H1 (cell line): ENCODE measurements around the gene CACNA1C. TPM values are rescaled to one million over a fixed set of nuclear protein-coding genes. Genes with fewer than 3 reads are reported as not detected.

Experiments used
- CTCF ChIA-PET: fragments of 300-600 bp; sonication (Branson Sonifier 250); formaldehyde crosslinking; loops from one replicate; lab custom pipeline; 2021; ENCODE audit not compliant: partially characterized antibody; lab: Charles Lee
- POLR2A ChIA-PET: fragments of 300-600 bp; sonication (Branson Sonifier 250); formaldehyde crosslinking; loops from one replicate; lab custom pipeline; 2021; ENCODE audit warnings: inconsistent platforms; ENCODE audit not compliant: partially characterized antibody; lab: Charles Lee
- DNase-seq, 2 experiments: peaks; one replicate each; pipeline versions ENCODE4 v3.0.0 to v3.0.0-alpha.2; 2010 to 2022; ENCODE audit warnings: low spot score in 2 of 2, low read depth in 1 of 2, mixed read lengths in 1 of 2
- FAIRE-seq: peaks from 2 replicates; lab custom pipeline; 2011; peaks lifted over from hg19 to GRCh38; lab: Jason Lieb, UNC
- H2AFZ ChIP-seq: 2 replicates; pipeline ENCODE4 v1.8.1; 2012; ENCODE audit warnings: low read length, inconsistent platforms
- H2AK5ac ChIP-seq: 2 replicates; pipeline ENCODE4 v1.6.1; 2013; ENCODE audit warnings: low read depth, low read length
- H2BK120ac ChIP-seq: replicated peaks from 2 replicates; pipeline ENCODE3; 2013; ENCODE audit warnings: low read depth, low read length, inconsistent platforms
- H2BK12ac ChIP-seq: 2 replicates; pipeline ENCODE4 v1.6.1; 2013; ENCODE audit warnings: low read depth, low read length
- H2BK15ac ChIP-seq: 2 replicates; pipeline ENCODE4 v1.6.1; 2013; ENCODE audit warnings: low read length
- H2BK20ac ChIP-seq: 2 replicates; pipeline ENCODE4 v1.6.1; 2013; ENCODE audit warnings: low read length
- H2BK5ac ChIP-seq: 2 replicates; pipeline ENCODE4 v1.6.1; 2013; ENCODE audit warnings: low read depth, low read length
- H3K14ac ChIP-seq: 2 replicates; pipeline ENCODE4 v1.6.1; 2013; ENCODE audit warnings: inconsistent platforms; ENCODE audit not compliant: insufficient read length
- H3K18ac ChIP-seq: 2 replicates; pipeline ENCODE4 v1.6.1; 2013; ENCODE audit warnings: low read length; ENCODE audit errors: extremely low read depth
- H3K23ac ChIP-seq: 2 replicates; pipeline ENCODE4 v1.6.1; 2013; ENCODE audit warnings: inconsistent platforms; ENCODE audit not compliant: insufficient read length
- H3K23me2 ChIP-seq: 2 replicates; pipeline ENCODE4 v1.6.1; 2013; ENCODE audit warnings: low read depth, low read length
- H3K27ac ChIP-seq: 2 replicates; pipeline ENCODE4 v1.6.1; 2011; ENCODE audit warnings: low read depth, low read length, inconsistent platforms
- H3K27me3 ChIP-seq, 4 experiments: replicated peaks in 1 of 4; 1 replicate in 1 of 4; 2 replicates in 3 of 4; pipeline versions ENCODE4 v1.6.1 to v1.8.1; 2011 to 2013; ENCODE audit warnings: low read length in 3 of 4, mild to moderate bottlenecking in 3 of 4, inconsistent platforms in 2 of 4, mixed read lengths in 2 of 4, moderate library complexity in 1 of 4; ENCODE audit not compliant: control insufficient read depth in 3 of 4, insufficient read depth in 3 of 4; ENCODE audit errors: extremely low read depth in 1 of 4
- H3K36me3 ChIP-seq, 4 experiments: 2 replicates each; pipeline versions ENCODE4 v1.6.1 to v1.8.1; 2011 to 2013; ENCODE audit warnings: mild to moderate bottlenecking in 4 of 4, low read length in 3 of 4, moderate library complexity in 2 of 4, control low read depth in 1 of 4, inconsistent platforms in 1 of 4; ENCODE audit not compliant: insufficient read depth in 4 of 4, control insufficient read depth in 2 of 4
- H3K4ac ChIP-seq: replicated peaks from 2 replicates; pipeline ENCODE3; 2013; ENCODE audit warnings: low read length, low read depth, mixed read lengths, inconsistent platforms; ENCODE audit not compliant: insufficient read length
- H3K4me1 ChIP-seq, 4 experiments: replicated peaks in 1 of 4; 1 replicate in 1 of 4; 2 replicates in 3 of 4; pipeline versions ENCODE4 v1.6.1 to v1.8.1; 2011 to 2013; ENCODE audit warnings: low read length in 3 of 4, inconsistent platforms in 2 of 4, mixed read lengths in 1 of 4; ENCODE audit not compliant: insufficient read depth in 4 of 4, control insufficient read depth in 3 of 4
- H3K4me2 ChIP-seq, 2 experiments: 2 replicates each; pipeline versions ENCODE4 v1.6.1 to v1.8.1; 2011 to 2013; ENCODE audit warnings: low read depth in 2 of 2, low read length in 2 of 2, control low read depth in 1 of 2, inconsistent platforms in 1 of 2, mild to moderate bottlenecking in 1 of 2; ENCODE audit not compliant: insufficient read depth in 1 of 2
- H3K4me3 ChIP-seq, 4 experiments: fragments of 200-600, 300-600 bp in 1 of 4; sonication (generic), shearing (Covaris generic), sonication (Bioruptor Twin) in 1 of 4; 2 replicates each; pipeline versions ENCODE4 v1.5.1 to v1.8.1; 2011 to 2016; ENCODE audit warnings: low read length in 4 of 4, low read depth in 3 of 4, control low read depth in 2 of 4, inconsistent platforms in 2 of 4, mild to moderate bottlenecking in 2 of 4, mixed read lengths in 1 of 4, moderate library complexity in 1 of 4; ENCODE audit not compliant: insufficient read depth in 2 of 4; ENCODE audit errors: extremely low read depth in 1 of 4
- H3K56ac ChIP-seq: replicated peaks from 2 replicates; pipeline ENCODE3; 2013; ENCODE audit warnings: low read depth, mild to moderate bottlenecking, mixed read lengths, low read length, inconsistent platforms; ENCODE audit not compliant: insufficient read length
- H3K79me1 ChIP-seq: 2 replicates; pipeline ENCODE4 v1.6.1; 2013; ENCODE audit warnings: low read depth, low read length, control low read depth
- H3K79me2 ChIP-seq, 2 experiments: 2 replicates each; pipeline versions ENCODE4 v1.6.1 to v1.8.1; 2012 to 2013; ENCODE audit warnings: low read length in 2 of 2, mild to moderate bottlenecking in 2 of 2, inconsistent platforms in 1 of 2; ENCODE audit not compliant: insufficient read depth in 2 of 2, control insufficient read depth in 1 of 2
- H3K9ac ChIP-seq, 4 experiments: replicated peaks in 1 of 4; 1 replicate in 1 of 4; 2 replicates in 3 of 4; pipeline versions ENCODE4 v1.6.1 to v1.8.1; 2011 to 2013; ENCODE audit warnings: low read depth in 3 of 4, low read length in 3 of 4, control low read depth in 2 of 4, mild to moderate bottlenecking in 2 of 4, moderate library complexity in 2 of 4, inconsistent platforms in 1 of 4; ENCODE audit errors: extremely low read depth in 1 of 4
- H3K9me3 ChIP-seq, 2 experiments: 2 replicates each; pipeline versions ENCODE4 v1.6.1 to v1.8.1; 2012 to 2013; ENCODE audit warnings: mild to moderate bottlenecking in 2 of 2, moderate library complexity in 2 of 2, control low read depth in 1 of 2, inconsistent platforms in 1 of 2, low read depth in 1 of 2, low read length in 1 of 2, mixed read lengths in 1 of 2; ENCODE audit not compliant: insufficient read depth in 2 of 2
- H4K20me1 ChIP-seq, 2 experiments: replicated peaks in 1 of 2; 2 replicates each; pipeline versions ENCODE3 to v1.8.1; 2011 to 2013; ENCODE audit warnings: inconsistent platforms in 2 of 2, low read length in 2 of 2, mild to moderate bottlenecking in 1 of 2; ENCODE audit not compliant: insufficient read depth in 2 of 2, control insufficient read depth in 1 of 2
- H4K5ac ChIP-seq: 2 replicates; pipeline ENCODE4 v1.6.1; 2013; ENCODE audit warnings: low read length, low read depth, mixed read lengths, inconsistent platforms; ENCODE audit not compliant: insufficient read length
- H4K8ac ChIP-seq: 2 replicates; pipeline ENCODE4 v1.8.0; 2013; ENCODE audit warnings: mild to moderate bottlenecking, moderate library complexity, low read length, inconsistent platforms; ENCODE audit not compliant: insufficient read depth; ENCODE audit errors: extremely low read depth
- H4K91ac ChIP-seq: replicated peaks from 2 replicates; pipeline ENCODE3; 2013; ENCODE audit warnings: low read length, mixed read lengths, inconsistent platforms; ENCODE audit not compliant: insufficient read length
- CBX5 ChIP-seq: fragments of 300-800, 300-1000 bp; sonication (generic); IDR thresholded peaks from 2 replicates; pipeline ENCODE4 v1.7.1; 2016; ENCODE audit warnings: antibody characterized with exemption, low read length, low read depth
- CHD1 ChIP-seq: IDR thresholded peaks from 2 replicates; pipeline ENCODE4 v1.6.1; 2012; ENCODE audit warnings: low read depth, low read length, improper control_type of control experiment
- GABPA ChIP-seq: IDR thresholded peaks from 2 replicates; pipeline ENCODE4 v1.6.1; 2011; ENCODE audit warnings: mild to moderate bottlenecking, low read length, moderate library complexity, borderline replicate concordance; ENCODE audit not compliant: insufficient read depth
- GTF2F1 ChIP-seq: IDR thresholded peaks from 2 replicates; pipeline ENCODE4 v1.6.1; 2012; ENCODE audit warnings: low read depth, low read length, improper control_type of control experiment, borderline replicate concordance
- KDM4A ChIP-seq: IDR thresholded peaks from one replicate; pipeline ENCODE4 v1.7.1; 2012; ENCODE audit warnings: low read depth, mild to moderate bottlenecking, moderate library complexity, low read length, inconsistent platforms; ENCODE audit not compliant: severe bottlenecking
- MAFK ChIP-seq: IDR thresholded peaks from 2 replicates; pipeline ENCODE4 v1.6.1; 2012; ENCODE audit warnings: low read depth, mild to moderate bottlenecking, improper control_type of control experiment, low read length
- POU5F1 ChIP-seq: IDR thresholded peaks from 2 replicates; pipeline ENCODE4 v1.6.1; 2011; ENCODE audit warnings: low read depth, mild to moderate bottlenecking, low read length, moderate library complexity
- RAD21 ChIP-seq, 2 experiments: IDR thresholded peaks in 1 of 2; conservative IDR thresholded peaks in 1 of 2; 2 replicates each; pipeline ENCODE4 v1.6.1; 2011; ENCODE audit warnings: low read depth in 2 of 2, low read length in 2 of 2, improper control_type of control experiment in 1 of 2, inconsistent platforms in 1 of 2, mild to moderate bottlenecking in 1 of 2, moderate library complexity in 1 of 2
- SP2 ChIP-seq: IDR thresholded peaks from 2 replicates; pipeline ENCODE4 v1.6.1; 2012; ENCODE audit warnings: mild to moderate bottlenecking, low read length, inconsistent platforms
- SP4 ChIP-seq: IDR thresholded peaks from 2 replicates; pipeline ENCODE4 v1.6.1; 2012; ENCODE audit warnings: low read length, inconsistent platforms
- SRF ChIP-seq: IDR thresholded peaks from 2 replicates; pipeline ENCODE4 v1.6.1; 2011; ENCODE audit warnings: mild to moderate bottlenecking, low read depth, low read length, moderate library complexity
- TAF1 ChIP-seq: IDR thresholded peaks from 2 replicates; pipeline ENCODE4 v1.6.1; 2011; ENCODE audit warnings: mild to moderate bottlenecking, low read depth, low read length
- TAF7 ChIP-seq: optimal IDR thresholded peaks from 2 replicates; pipeline ENCODE3; 2011; ENCODE audit warnings: low read depth, mild to moderate bottlenecking, inconsistent platforms, low read length, moderate library complexity, borderline replicate concordance
- TBP ChIP-seq: IDR thresholded peaks from 2 replicates; pipeline ENCODE4 v1.6.1; 2011; ENCODE audit warnings: low read depth, low read length, improper control_type of control experiment
- WGBS, 2 experiments: shearing (Covaris generic) in 1 of 2; methylation state at CpG; one replicate each; pipeline versions ENCODE4 v1.1.6 to v1.1.7; 2013 to 2015; ENCODE audit warnings: low lambda C conversion rate in 2 of 2, mixed read lengths in 2 of 2, inconsistent platforms in 1 of 2, low coverage in 1 of 2, missing lambda C conversion rate in 1 of 2; ENCODE audit not compliant: insufficient replicate concordance in 2 of 2, insufficient coverage in 1 of 2, insufficient read length in 1 of 2; ENCODE audit errors: extremely low coverage in 1 of 2, missing lambda C conversion rate in 1 of 2; 5-methylcytosine and 5-hydroxymethylcytosine counted together
- polyA plus RNA-seq, 7 experiments: library from polyadenylated mRNA; depleted of rRNA in 3 of 7; stranded (reverse) in 5 of 7; unstranded in 2 of 7; fragments of >200 nt in 5 of 7; fragments of 200-250 nt in 2 of 7; gene quantifications; 1 replicate in 5 of 7; 2 replicates in 1 of 7; 4 replicates in 1 of 7; pipeline versions ENCODE4 v1.2.1 to v1.2.3, GENCODE V29; 2011 to 2013; ENCODE audit warnings: missing spikeins in 2 of 7, mixed read lengths in 2 of 7
- total RNA-seq: library from RNA; stranded (reverse); fragmentation: NEBNext Ultra II Directional; extraction: Animal tissue kit (Norgen Biotek cat#: 25700); gene quantifications from 2 replicates; pipeline ENCODE4 v1.2.1, GENCODE V29; 2021

Gene CACNA1C
- total and polyA plus RNA-seq, 2 of the 8 experiments (the other 6 are each of a cell fraction or from before 2014, with no cell fraction given) = 1.3 TPM

DNA sequence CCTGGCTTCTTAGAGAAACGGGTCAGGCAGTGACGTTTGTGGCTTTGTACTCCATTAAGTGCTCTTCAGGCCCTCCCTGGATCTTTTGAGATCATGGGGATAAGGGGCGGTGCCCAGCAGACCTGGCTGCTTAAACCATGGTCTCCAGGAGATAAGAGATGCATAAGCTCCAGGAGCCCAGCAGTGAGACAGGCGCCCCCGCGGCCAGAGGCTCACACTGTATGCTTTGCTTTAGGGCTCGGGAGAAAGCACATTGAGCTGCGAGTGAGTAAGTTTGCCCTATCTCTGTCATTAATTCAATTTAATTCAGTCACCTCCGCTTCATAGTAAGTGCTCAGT is 359.5 kb downstream of the CACNA1C start:
- Histone ChIP-seq H3K9me3 (no peaks in the 10 kb centered on the region), H2AFZ (no peak overlapping the region), H3K23ac (no peak overlapping the region), H3K4me3 (no peak overlapping the region), H3K14ac (no peak overlapping the region), H3K36me3 (no peaks in the 10 kb centered on the region), H3K4me2 (no peak overlapping the region), H3K18ac (no peak overlapping the region), H4K5ac (no peak overlapping the region), H4K20me1 (no peaks in the 10 kb centered on the region), H3K4me1 (peaks cover 4 to 22% (median 13%) of the 10 kb centered on the region in 4 experiments), H3K79me1 (no peaks in the 10 kb centered on the region), H2AK5ac (no peak overlapping the region), H3K56ac (no peak overlapping the region), H3K27me3 (no peaks in the 10 kb centered on the region), H3K27ac (no peak overlapping the region), H3K79me2 (no peaks in the 10 kb centered on the region), H2BK15ac (no peak overlapping the region), H2BK5ac (no peak overlapping the region), H4K91ac (no peak overlapping the region), H2BK20ac (no peak overlapping the region), H3K4ac (no peak overlapping the region), H2BK120ac (no peak overlapping the region), H4K8ac (no peak overlapping the region; the same call in 1 of the 2 replicates), H3K23me2 (no peaks in the 10 kb centered on the region), H2BK12ac (no peak overlapping the region), H3K9ac (no peak overlapping the region)
- WGBS, 2 experiments = 82% methylated on average over 9 of the region's 9 CpGs; no CpG with 5 or more reads in 1 of the 2 experiments
- CTCF ChIA-PET = interaction anchor here (0.8 to 10.7 kb wide), 8 partner anchors 9 to 212 kb away, joined by 3 to 94 read pairs (median 4); no protein-coding TSS in a partner anchor
- POLR2A ChIA-PET = interaction anchor here (1.0 to 1.9 kb wide), 3 partner anchors 9 to 14 kb away, joined by 3 to 4 read pairs (median 3); no protein-coding TSS in a partner anchor
- DNase-seq = no peak
- FAIRE-seq = no peak
- no peak for TF ChIP-seq TAF7
- TF ChIP-seq SP4 = no peak
- no peak for TF ChIP-seq GTF2F1
- no peak for TF ChIP-seq POU5F1
- TF ChIP-seq TBP = no peak
- TF ChIP-seq RAD21 (IDR thresholded peaks at IDR 0.05 in 1 of 2, conservative IDR thresholded peaks at IDR 0.05 in 1 of 2; ENCODE audit: low read depth in 2 of 2, low read length in 2 of 2) = no peak
- TF ChIP-seq KDM4A = no peak
- no peak for TF ChIP-seq MAFK
- TF ChIP-seq SP2 = no peak
- no peak for TF ChIP-seq SRF
- no peak for TF ChIP-seq CHD1
- TF ChIP-seq CBX5 = no peak
- no peak for TF ChIP-seq GABPA
- no peak for TF ChIP-seq TAF1
